BLaER1 (cell line): ENCODE data around the gene DUS1L.
A peak's percentile ranks its signal among the peaks of the same experiment; 100 is the strongest.

Source experiments
- H3K27ac ChIP-seq: shearing (Covaris generic); formaldehyde crosslinking; 2 replicates; pipeline ENCODE4 v1.8.1; 2022
- H3K27me3 ChIP-seq: shearing (Covaris generic); formaldehyde crosslinking; 2 replicates; pipeline ENCODE4 v1.8.1; 2022
- H3K36me3 ChIP-seq: shearing (Covaris generic); formaldehyde crosslinking; 2 replicates; pipeline ENCODE4 v1.8.1; 2022
- H3K4me1 ChIP-seq: shearing (Covaris generic); formaldehyde crosslinking; 2 replicates; pipeline ENCODE4 v1.8.1; 2022
- H3K4me2 ChIP-seq: shearing (Covaris generic); formaldehyde crosslinking; 2 replicates; pipeline ENCODE4 v1.8.1; 2022
- H3K4me3 ChIP-seq: shearing (Covaris generic); formaldehyde crosslinking; 2 replicates; pipeline ENCODE4 v1.8.1; 2022
- H3K9ac ChIP-seq: shearing (Covaris generic); formaldehyde crosslinking; 2 replicates; pipeline ENCODE4 v1.8.1; 2022
- H3K9me3 ChIP-seq: shearing (Covaris generic); formaldehyde crosslinking; 2 replicates; pipeline ENCODE4 v1.8.1; 2022
- H4K20me1 ChIP-seq: shearing (Covaris generic); formaldehyde crosslinking; 2 replicates; pipeline ENCODE4 v1.8.1; 2022
- Cebpa-rat ChIP-seq: shearing (Covaris generic); IDR thresholded peaks from 2 replicates; pipeline ENCODE4 v1.8.1; 2022

The DUS1L gene

GRCh38 chr17:82089723-82090548, 24.3 kb upstream of the DUS1L start:
- Histone ChIP-seq H3K9ac (no peak overlapping the region), H4K20me1 (peaks cover 94% of the 10 kb centered on the region), H3K36me3 (peaks cover 98% of the 10 kb centered on the region), H3K4me2 (no peak overlapping the region), H3K9me3 (no peaks in the 10 kb centered on the region), H3K27ac (no peak overlapping the region), H3K4me1 (peaks cover 4% of the 10 kb centered on the region; the same call in 1 of the 2 replicates), H3K27me3 (no peaks in the 10 kb centered on the region), H3K4me3 (no peak overlapping the region)
- no peak for TF ChIP-seq Cebpa-rat

GRCh38 chr17:82088838-82089722, 23.5 kb upstream of the DUS1L start:
- no peaks in the 10 kb centered on the region for H3K9me3 ChIP-seq
- peaks cover 4% of the 10 kb centered on the region; the same call in 1 of the 2 replicates for H3K4me1 ChIP-seq
- H3K27ac ChIP-seq, result no peak overlapping the region
- H3K36me3 ChIP-seq, result peaks cover 99% of the 10 kb centered on the region
- H3K4me2 ChIP-seq, result no peak overlapping the region
- H3K27me3 ChIP-seq, result no peaks in the 10 kb centered on the region
- TF ChIP-seq Cebpa-rat, result no peak
- H4K20me1 ChIP-seq, result peaks cover 96% of the 10 kb centered on the region
- H3K4me3 ChIP-seq, result no peak overlapping the region
- no peak overlapping the region for H3K9ac ChIP-seq

GRCh38 chr17:82087961-82088837, 22.6 kb upstream of the DUS1L start:
- no peak overlapping the region for H3K9ac ChIP-seq
- H3K36me3 ChIP-seq, result peaks cover 100% of the 10 kb centered on the region
- peaks cover 98% of the 10 kb centered on the region for H4K20me1 ChIP-seq
- H3K27me3 ChIP-seq, result no peaks in the 10 kb centered on the region
- no peaks in the 10 kb centered on the region for H3K9me3 ChIP-seq
- peaks cover 4% of the 10 kb centered on the region; the same call in 1 of the 2 replicates for H3K4me1 ChIP-seq
- no peak for TF ChIP-seq Cebpa-rat
- no peak overlapping the region for H3K27ac ChIP-seq
- H3K4me3 ChIP-seq, result no peak overlapping the region
- no peak overlapping the region for H3K4me2 ChIP-seq

- H4K20me1 ChIP-seq, result peaks cover 100% of the 10 kb centered on the region
- no peak overlapping the region for H3K4me3 ChIP-seq
- H3K27me3 ChIP-seq, result no peaks in the 10 kb centered on the region
- H3K4me1 ChIP-seq, result peaks cover 4% of the 10 kb centered on the region; the same call in 1 of the 2 replicates
- no peak overlapping the region for H3K27ac ChIP-seq
- H3K9me3 ChIP-seq, result no peaks in the 10 kb centered on the region
- H3K9ac ChIP-seq, result no peak overlapping the region
- no peak overlapping the region for H3K4me2 ChIP-seq
- H3K36me3 ChIP-seq, result peaks cover 100% of the 10 kb centered on the region
- no peak for TF ChIP-seq Cebpa-rat
Observed at GRCh38 chr17:82086941-82087906, 21.6 kb upstream of the DUS1L start.

GRCh38 chr17:82085931-82086764, 20.5 kb upstream of the DUS1L start:
- Histone ChIP-seq H3K9ac (0 out of 2 replicates have a peak overlapping the region, but pooled peaks have one; percentile 29), H4K20me1 (peaks cover 97% of the 10 kb centered on the region), H3K36me3 (peaks cover 99% of the 10 kb centered on the region)

GRCh38 chr17:82085031-82085861, 19.6 kb upstream of the DUS1L start:
- Histone ChIP-seq H3K9me3 (no peaks in the 10 kb centered on the region), H3K4me3 (no peak overlapping the region), H3K27ac (no peak overlapping the region), H3K27me3 (no peaks in the 10 kb centered on the region), H3K9ac (no peak overlapping the region), H3K4me1 (peaks cover 4% of the 10 kb centered on the region; the same call in 1 of the 2 replicates), H3K36me3 (peaks cover 99% of the 10 kb centered on the region), H4K20me1 (peaks cover 97% of the 10 kb centered on the region), H3K4me2 (no peak overlapping the region)
- TF ChIP-seq Cebpa-rat, result no peak

More at GRCh38 chr17:82085931-82086764, 20.5 kb upstream of the DUS1L start:
- Histone ChIP-seq H3K9me3 (no peaks in the 10 kb centered on the region), H3K27me3 (no peaks in the 10 kb centered on the region), H3K4me2 (no peak overlapping the region; the same call in 1 of the 2 replicates), H3K4me1 (peaks cover 4% of the 10 kb centered on the region; the same call in 1 of the 2 replicates), H3K4me3 (no peak overlapping the region), H3K27ac (peak overlapping the region; percentile 46; the same call in 1 of the 2 replicates)
- no peak for TF ChIP-seq Cebpa-rat

GRCh38 chr17:82084373-82085030, 18.9 kb upstream of the DUS1L start:
- no peaks in the 10 kb centered on the region for H3K27me3 ChIP-seq
- H3K36me3 ChIP-seq, result peaks cover 99% of the 10 kb centered on the region
- no peak overlapping the region for H3K4me3 ChIP-seq
- TF ChIP-seq Cebpa-rat, result no peak
- H3K9ac ChIP-seq, result no peak overlapping the region
- no peak overlapping the region for H3K27ac ChIP-seq
- peaks cover 97% of the 10 kb centered on the region for H4K20me1 ChIP-seq
- no peak overlapping the region for H3K4me2 ChIP-seq
- no peaks in the 10 kb centered on the region for H3K9me3 ChIP-seq
- H3K4me1 ChIP-seq, result peaks cover 4% of the 10 kb centered on the region; the same call in 1 of the 2 replicates
